NCI-H526 (cell line): ENCODE measurements around the gene SIGLEC8.
"Not testable (repeated sequence)": the region's sequence is repeated elsewhere in the genome, so short reads cannot be mapped to it uniquely, and the experiment has no call there.

Source experiments
- DNase-seq, 2 experiments: peaks; one replicate each; lab custom pipeline; 2025; lab: John Stamatoyannopoulos, UW

The SIGLEC8 gene

GRCh38 chr19:51458051-51458645 is at the start of gene SIGLEC8:
SIGLEC8 (minus strand) TSS chr19:51458454; CDS start chr19:51458387, 67 bp downstream.
- DNase-seq = no peak

DNA sequence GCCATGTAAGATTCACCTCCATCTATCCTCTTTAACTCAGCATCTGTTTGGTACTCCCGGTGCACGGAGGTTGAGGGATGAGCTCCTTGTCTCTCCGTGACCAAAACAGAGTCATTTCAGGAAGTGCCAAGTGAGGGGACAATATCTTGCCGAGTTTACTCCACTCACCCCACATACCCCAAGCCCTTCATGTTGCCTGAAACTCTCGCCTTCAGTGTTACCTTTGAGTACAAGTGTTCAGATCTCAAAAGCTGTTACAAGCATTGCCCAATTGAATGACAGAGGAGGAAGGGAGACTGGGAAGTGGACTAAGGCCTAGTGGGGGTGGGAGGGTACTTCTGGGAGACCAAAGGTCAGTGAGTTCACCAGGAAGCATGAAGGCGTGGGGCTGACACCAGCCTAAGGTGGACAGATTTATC is 49.4 kb upstream of the SIGLEC8 start:
- no peak for DNase-seq

DNA sequence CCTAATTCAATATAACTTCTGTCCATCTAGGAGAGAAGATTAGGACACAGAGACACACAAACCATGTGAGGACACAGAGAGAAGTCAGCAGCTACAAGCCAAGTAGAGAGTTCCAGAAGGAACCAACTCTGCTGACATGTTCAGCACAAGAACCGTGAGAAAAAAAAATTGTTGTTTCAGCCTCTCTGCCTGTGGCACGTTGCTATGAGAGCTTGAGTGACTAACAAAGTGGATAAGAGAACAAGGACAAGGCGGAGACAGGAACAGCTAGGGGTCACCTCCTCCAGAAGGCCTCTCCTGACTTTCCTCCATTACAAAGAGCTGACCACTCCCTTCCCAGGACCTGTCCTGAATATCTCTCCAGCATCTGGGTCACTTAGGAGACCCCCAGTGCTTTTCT is 48.9 kb upstream of the SIGLEC8 start:
- DNase-seq = no peak

DNA sequence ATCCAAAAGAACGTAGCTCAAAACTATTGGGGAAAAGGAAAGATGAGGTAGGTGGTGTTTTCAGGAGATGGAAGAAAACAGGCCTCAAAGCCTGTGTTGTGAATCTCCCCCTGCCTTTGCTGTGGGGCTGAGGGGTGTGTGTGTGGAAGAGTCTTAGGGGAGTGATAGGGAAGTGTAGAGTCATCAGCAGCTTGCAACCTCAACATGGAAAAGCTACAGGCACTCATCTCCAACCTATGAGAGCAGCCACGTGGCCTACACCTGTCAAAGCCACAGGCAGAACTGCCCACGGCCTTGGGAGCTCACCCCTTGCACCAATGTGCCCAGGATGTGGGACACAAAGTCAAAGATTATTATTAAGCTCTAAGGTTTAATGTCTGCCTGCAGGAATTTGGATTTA is 47.6 kb upstream of the SIGLEC8 start:
- DNase-seq = no peak

DNA sequence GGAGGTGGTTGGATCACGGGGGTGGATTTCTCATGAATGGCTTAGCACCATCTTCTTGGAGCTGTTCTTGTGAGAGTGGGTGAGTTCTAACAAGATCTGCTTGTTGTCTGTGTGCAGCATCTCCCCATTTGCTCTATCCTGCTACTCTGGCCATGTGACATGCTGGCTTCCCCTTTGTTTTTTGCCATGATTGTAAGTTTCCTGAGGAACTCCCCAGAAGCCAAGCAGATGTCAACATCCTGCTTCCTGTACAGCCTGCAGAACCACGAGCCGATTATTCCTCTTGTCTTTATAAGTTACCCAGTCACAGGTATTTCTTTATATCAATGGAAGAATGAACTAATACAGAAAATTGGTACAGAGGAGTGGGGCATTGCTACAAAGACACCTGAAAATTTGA is 45.6 kb upstream of the SIGLEC8 start:
- DNase-seq = no peak

- no peak for DNase-seq
Measured at GRCh38 chr19:51503286-51503817, 45.1 kb upstream of the SIGLEC8 start.

DNA sequence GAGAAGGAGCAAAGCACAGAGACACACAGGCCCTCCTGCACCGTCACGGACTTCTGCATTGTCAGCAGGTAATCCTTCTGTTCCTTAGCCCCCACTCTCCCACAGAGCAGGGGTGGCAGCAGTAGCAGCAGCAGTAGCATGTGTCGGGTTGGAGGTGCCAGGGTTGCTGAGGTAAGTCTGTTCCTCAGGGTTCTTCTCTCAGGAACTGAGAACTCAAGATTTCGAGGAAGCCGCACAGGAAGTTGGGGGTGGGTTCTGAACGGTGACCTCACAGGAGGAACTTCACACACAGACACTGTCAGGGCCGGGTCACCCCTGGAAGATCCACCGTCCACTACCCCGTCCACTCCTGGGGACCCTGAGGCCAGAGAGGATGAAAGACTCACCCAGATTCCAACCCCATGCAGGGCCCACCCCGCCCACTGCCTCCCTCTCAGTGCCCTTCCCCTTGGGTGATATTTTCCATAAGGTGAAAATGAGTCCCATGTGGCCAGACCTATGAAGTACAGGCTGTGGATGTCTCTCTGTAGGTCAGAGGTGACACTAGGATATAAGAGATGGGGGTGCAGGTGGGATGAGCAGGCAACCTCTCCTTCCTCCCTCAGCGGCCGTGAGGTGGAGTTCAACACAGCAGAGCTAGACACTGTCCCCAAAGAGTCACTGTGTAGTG is 43.5 kb upstream of the SIGLEC8 start, which contains the start of gene SIGLEC12:
TSS of gene SIGLEC12 (minus strand) at position 207 of the 670 bp plus-strand sequence. CDS start at position 140, 67 bp downstream.
- no peak for DNase-seq

DNA sequence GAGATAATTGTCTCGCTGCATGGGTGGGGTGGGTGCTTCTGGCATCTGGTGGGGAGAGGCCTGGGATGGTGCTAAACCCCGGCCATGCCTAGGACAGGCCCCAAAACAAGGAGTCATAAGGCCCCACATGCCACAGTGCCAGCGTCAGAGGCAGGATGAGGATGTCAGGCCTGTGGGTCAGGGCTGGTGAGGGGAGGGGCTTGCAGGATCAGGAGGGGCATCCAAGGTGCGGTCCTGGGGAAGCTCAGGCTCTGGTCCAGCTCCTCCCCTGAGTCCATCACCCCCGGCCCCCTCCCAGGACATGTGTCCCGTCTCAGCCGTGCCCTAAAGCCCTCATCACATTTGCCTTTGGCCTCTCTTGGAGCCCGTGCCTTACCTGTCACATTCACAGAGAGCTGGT is 42.7 kb upstream of the SIGLEC8 start:
- DNase-seq = not testable (repeated sequence)

- no peak for DNase-seq
Measured at GRCh38 chr19:51497666-51498065, 39.4 kb upstream of the SIGLEC8 start.

GRCh38 chr19:51493776-51494175 is 35.5 kb upstream of the SIGLEC8 start:
- DNase-seq = no peak

- DNase-seq = no peak
Measured at GRCh38 chr19:51491586-51491985, 33.3 kb upstream of the SIGLEC8 start.

- DNase-seq = no peak
Measured at GRCh38 chr19:51490676-51491075, 32.4 kb upstream of the SIGLEC8 start.

DNA sequence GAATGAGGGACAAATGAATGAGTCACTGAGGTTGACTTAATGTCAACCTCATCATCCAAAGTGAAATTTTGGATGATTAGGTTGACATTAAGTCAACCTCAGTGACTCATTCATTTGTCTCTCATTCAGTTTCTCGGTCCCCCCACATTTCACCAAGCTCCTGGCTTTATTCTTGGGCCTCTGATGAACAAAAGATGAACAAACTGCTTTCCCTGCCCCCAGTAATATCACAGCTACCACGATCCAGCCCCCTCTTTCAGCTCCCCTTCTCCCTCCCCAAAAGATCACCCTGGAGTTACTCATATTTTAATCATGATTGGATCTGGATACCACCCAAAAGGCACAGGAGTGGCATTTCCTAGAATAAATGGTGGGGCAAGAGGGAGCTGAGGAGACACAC is 30.9 kb upstream of the SIGLEC8 start:
- DNase-seq = no peak

DNA sequence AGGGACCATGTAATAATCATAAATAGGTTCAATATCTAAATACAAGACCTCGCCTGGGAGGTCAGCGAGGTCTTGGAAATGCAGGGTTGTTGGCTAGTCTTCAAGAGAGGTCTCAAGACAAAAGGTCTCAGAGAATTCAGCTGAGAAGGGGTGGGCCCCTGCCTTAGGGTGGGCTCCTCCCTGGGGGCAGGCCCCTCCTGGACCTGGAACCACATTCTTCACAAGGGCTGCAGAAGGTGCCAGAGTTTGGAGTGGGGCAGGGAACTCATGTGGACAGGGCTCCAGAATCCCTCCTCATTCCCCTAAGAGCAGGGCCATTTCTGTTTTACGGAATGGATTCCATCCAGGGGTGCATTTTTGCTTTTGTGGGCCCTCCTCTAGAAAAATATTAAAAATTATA is 30.2 kb upstream of the SIGLEC8 start:
- DNase-seq = no peak

GRCh38 chr19:51485960-51486660 is 27.9 kb upstream of the SIGLEC8 start:
- DNase-seq = no peak

DNA sequence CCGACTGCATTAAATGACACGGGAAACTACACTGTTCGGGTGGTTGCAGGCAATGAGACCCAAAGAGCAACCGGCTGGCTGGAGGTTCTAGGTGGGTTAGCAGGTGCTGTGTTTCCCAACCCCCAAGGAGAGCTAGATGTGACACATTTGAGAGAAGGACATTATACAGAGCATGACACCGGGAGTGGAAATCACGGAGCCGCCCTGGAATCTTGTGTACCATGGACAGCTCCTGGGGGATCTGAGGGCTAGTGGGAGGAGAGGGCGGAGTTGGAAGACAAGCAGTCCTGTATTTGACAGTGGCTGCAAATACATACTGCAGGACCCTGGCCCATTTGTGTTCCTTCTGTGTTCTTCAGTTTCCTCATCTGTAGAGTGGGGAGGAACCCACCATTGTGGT is 22.3 kb upstream of the SIGLEC8 start:
- DNase-seq = no peak

DNA sequence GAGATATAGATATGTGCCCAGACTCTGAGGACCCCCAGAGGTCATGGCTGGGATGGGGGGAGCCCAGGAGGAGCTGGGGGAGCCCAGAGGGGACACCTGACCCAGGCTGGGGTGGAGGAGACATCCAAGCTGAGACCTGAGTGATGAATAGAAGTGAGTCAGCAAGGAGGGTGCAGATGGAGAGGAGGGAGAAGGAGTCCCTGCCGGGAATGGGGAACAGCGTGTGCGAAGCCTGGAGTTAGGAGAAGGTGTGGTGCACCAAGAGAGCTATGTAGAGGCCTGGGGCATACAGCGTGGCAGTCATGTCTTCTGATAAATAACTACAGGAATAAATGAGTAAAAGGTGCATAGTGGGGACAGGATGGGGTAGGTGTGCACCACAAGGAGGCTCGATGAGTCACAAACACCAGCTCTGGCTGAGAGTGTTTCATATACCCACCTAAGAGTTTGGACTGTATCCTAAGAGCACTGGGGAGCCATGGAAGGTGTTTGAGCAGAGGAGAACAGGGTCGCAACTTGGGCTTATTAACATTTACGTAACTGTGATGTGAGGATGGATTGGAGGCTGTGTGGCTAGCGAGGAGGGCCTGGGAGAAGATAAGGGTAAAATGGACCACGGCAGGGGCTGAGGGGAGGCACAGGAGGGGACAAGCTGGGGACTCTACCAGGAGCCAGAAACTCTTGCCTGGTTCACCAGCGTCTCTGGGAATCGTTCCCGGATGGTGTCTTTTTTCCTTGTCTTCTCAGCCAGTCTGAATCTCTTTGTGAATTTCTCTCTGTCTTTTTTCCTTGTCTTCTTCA is 21.5 kb upstream of the SIGLEC8 start:
- DNase-seq = no peak

- DNase-seq = no peak
Measured at GRCh38 chr19:51478381-51479234, 20.4 kb upstream of the SIGLEC8 start, which contains the start of gene CEACAM18. CEACAM18 (plus strand) TSS chr19:51478539.

GRCh38 chr19:51477344-51477743 is 19.1 kb upstream of the SIGLEC8 start:
- no peak for DNase-seq

GRCh38 chr19:51476164-51476563 is 17.9 kb upstream of the SIGLEC8 start:
- DNase-seq = no peak
